PC-3 (cell line): ENCODE results near the gene ZNF467. TPM values are rescaled to one million over a fixed set of nuclear protein-coding genes. Genes with fewer than 3 reads are reported as not detected.

Experiments used
- ATAC-seq: fragments of 200-7000 bp; cut with Tn5 transposase; 2 replicates; pipeline ENCODE4 v1.9.1; 2020; ENCODE audit warnings: mild to moderate bottlenecking, moderate library complexity
- Bru-seq: library from RNA; stranded (reverse); fragments of 400-500 nt; gene quantifications from one replicate; lab custom pipeline; 2021; lab: Mats Ljungman, UMichigan
- BruChase-seq, 2 experiments: library from RNA; stranded (reverse); fragments of 400-500 nt; gene quantifications; one replicate each; lab custom pipeline; 2021; lab: Mats Ljungman, UMichigan
- BruUV-seq: library from RNA; stranded (reverse); fragments of 400-500 nt; replicated peaks from 2 replicates; lab custom pipeline; 2021; lab: Mats Ljungman, UMichigan
- CTCF ChIA-PET: fragments of 300-600 bp; sonication (Branson Sonifier 250); formaldehyde crosslinking; loops from one replicate; lab custom pipeline; 2022; ENCODE audit warnings: antibody characterized with exemption; lab: Charles Lee
- POLR2A ChIA-PET: fragments of 300-600 bp; sonication (Branson Sonifier 250); formaldehyde crosslinking; loops from one replicate; lab custom pipeline; 2022; ENCODE audit warnings: antibody characterized with exemption; ENCODE audit not compliant: unreplicated experiment; lab: Charles Lee
- DNase-seq: peaks from one replicate; pipeline ENCODE4 v3.0.0-alpha.2; 2015
- H2AFZ ChIP-seq: fragments of 300-600 bp; sonication (generic); 2 replicates; pipeline ENCODE4 v1.6.0; 2016; ENCODE audit warnings: antibody characterized with exemption, low read length
- H3F3A ChIP-seq: fragments of 300-600 bp; sonication (generic); one replicate; pipeline ENCODE4 v1.6.0; 2017; ENCODE audit warnings: antibody characterized with exemption, low read length, control low read depth, mild to moderate bottlenecking; ENCODE audit not compliant: unreplicated experiment
- H3K27ac ChIP-seq: fragments of 300-600 bp; sonication (generic); 2 replicates; pipeline ENCODE4 v1.5.1; 2016; ENCODE audit warnings: mild to moderate bottlenecking, low read length
- H3K27me3 ChIP-seq: fragments of 300-600 bp; sonication (generic); 2 replicates; pipeline ENCODE4 v1.6.1; 2016; ENCODE audit warnings: low read length, mixed read lengths
- H3K36me3 ChIP-seq: fragments of 300-600 bp; sonication (generic); 2 replicates; pipeline ENCODE4 v1.6.1; 2016; ENCODE audit warnings: low read depth, mixed run types, low read length, mixed read lengths
- H3K4me1 ChIP-seq: fragments of 300-600 bp; sonication (generic); 2 replicates; pipeline ENCODE4 v1.5.1; 2016; ENCODE audit warnings: low read length; ENCODE audit not compliant: insufficient read depth
- H3K4me2 ChIP-seq: fragments of 300-600 bp; sonication (generic); 2 replicates; pipeline ENCODE4 v1.6.0; 2016; ENCODE audit warnings: low read length
- H3K4me3 ChIP-seq: fragments of 300-600 bp; sonication (generic); 2 replicates; pipeline ENCODE4 v1.5.1; 2016; ENCODE audit warnings: mild to moderate bottlenecking, low read length, mixed read lengths
- H3K79me2 ChIP-seq: fragments of 300-600 bp; sonication (generic); 2 replicates; pipeline ENCODE4 v1.6.1; 2017; ENCODE audit warnings: low read length, mixed read lengths
- H3K9ac ChIP-seq: fragments of 300-600 bp; sonication (generic); 2 replicates; pipeline ENCODE4 v1.6.0; 2016; ENCODE audit warnings: mild to moderate bottlenecking, low read length
- H3K9me2 ChIP-seq: fragments of 300-600 bp; sonication (generic); replicated peaks from 2 replicates; pipeline ENCODE4 v1.6.1; 2016; ENCODE audit warnings: mixed run types, low read length, mixed read lengths
- H3K9me3 ChIP-seq: fragments of 300-600 bp; sonication (generic); 2 replicates; pipeline ENCODE4 v1.6.1; 2016; ENCODE audit warnings: low read length, mixed read lengths
- H4K20me1 ChIP-seq: fragments of 300-600 bp; sonication (generic); 2 replicates; pipeline ENCODE4 v1.6.1; 2016; ENCODE audit warnings: low read length, mixed read lengths
- EZH2 ChIP-seq: fragments of 300-600 bp; sonication (generic); IDR thresholded peaks from one replicate; pipeline ENCODE4 v1.6.1; 2017; ENCODE audit warnings: antibody characterized with exemption, mild to moderate bottlenecking, low read length; ENCODE audit not compliant: unreplicated experiment
- EZH2phosphoT487 ChIP-seq: fragments of 300-600 bp; sonication (generic); IDR thresholded peaks from 2 replicates; pipeline ENCODE4 v1.6.1; 2018; ENCODE audit warnings: mild to moderate bottlenecking, antibody characterized with exemption, low read length, borderline replicate concordance
- intact Hi-C: fragments of 100-400 bp; cut with micrococcal nuclease; formaldehyde crosslinking; loops from 2 replicates; pipeline ENCODE4 v1.9.0; 2023
- long read RNA-seq: library from polyadenylated mRNA; unstranded; transcript quantifications from one replicate; pipeline ENCODE4 v2.0.0, GENCODE V29; 2021; ENCODE audit not compliant: unreplicated experiment
- total RNA-seq: library from RNA; depleted of rRNA; stranded (reverse); fragments of >200 nt; gene quantifications from 2 replicates; pipeline ENCODE4 v1.2.3, GENCODE V29; 2014; rRNA removed
- TF ChIP-seq, protein P1 (sequence below): fragments of 300-600 bp; sonication (generic); conservative IDR thresholded peaks from 2 replicates; pipeline ENCODE4 v1.5.1; 2017; ENCODE audit warnings: antibody characterized with exemption, low read depth, mild to moderate bottlenecking, low read length

Gene ZNF467, protein sequence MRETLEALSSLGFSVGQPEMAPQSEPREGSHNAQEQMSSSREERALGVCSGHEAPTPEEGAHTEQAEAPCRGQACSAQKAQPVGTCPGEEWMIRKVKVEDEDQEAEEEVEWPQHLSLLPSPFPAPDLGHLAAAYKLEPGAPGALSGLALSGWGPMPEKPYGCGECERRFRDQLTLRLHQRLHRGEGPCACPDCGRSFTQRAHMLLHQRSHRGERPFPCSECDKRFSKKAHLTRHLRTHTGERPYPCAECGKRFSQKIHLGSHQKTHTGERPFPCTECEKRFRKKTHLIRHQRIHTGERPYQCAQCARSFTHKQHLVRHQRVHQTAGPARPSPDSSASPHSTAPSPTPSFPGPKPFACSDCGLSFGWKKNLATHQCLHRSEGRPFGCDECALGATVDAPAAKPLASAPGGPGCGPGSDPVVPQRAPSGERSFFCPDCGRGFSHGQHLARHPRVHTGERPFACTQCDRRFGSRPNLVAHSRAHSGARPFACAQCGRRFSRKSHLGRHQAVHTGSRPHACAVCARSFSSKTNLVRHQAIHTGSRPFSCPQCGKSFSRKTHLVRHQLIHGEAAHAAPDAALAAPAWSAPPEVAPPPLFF
- total RNA-seq = 4.1 and 6.3 TPM in 2 replicates
- Bru-seq, nascent RNA = percentile 71 among the genes with signal in this experiment
- BruChase-seq, experiment 1, labeled RNA remaining after a 6-hour chase = percentile 60 among the genes with signal in this experiment
- BruChase-seq, experiment 2, labeled RNA remaining after a 2-hour chase = percentile 62 among the genes with signal in this experiment
- long read RNA-seq, partial matches to known transcripts = 5 of 64 reads
- long read RNA-seq, other reads (novel, unspliced or antisense) = 51 of 64 reads

- H3K4me2 ChIP-seq = peak within 1 kb of the TSS; percentile 97
- no peak within 1 kb of the TSS for H3K27ac ChIP-seq
- no peaks in the 10 kb centered on the region for H4K20me1 ChIP-seq
- CTCF ChIA-PET = interaction anchor here (0.6 kb wide), 1 partner anchor 82 kb away, joined by 4 read pairs; no protein-coding TSS in a partner anchor
- H2AFZ ChIP-seq = peak within 1 kb of the TSS; percentile 67
- peak; percentile 2 for ATAC-seq
- BruUV-seq = no TSS peak
- H3K9ac ChIP-seq = no peak within 1 kb of the TSS
- H3K9me2 ChIP-seq = no peaks in the 10 kb centered on the region
- H3K79me2 ChIP-seq = no peaks in the 10 kb centered on the region
- peaks cover 8% of the 10 kb centered on the region for H3K4me1 ChIP-seq
- H3K9me3 ChIP-seq = no peaks in the 10 kb centered on the region
- peak; percentile 28 for DNase-seq
- no peaks in the 10 kb centered on the region for H3K36me3 ChIP-seq
- intact Hi-C loops = loop anchor here (2.0 to 5.0 kb wide), 2 partner anchors 64 to 99 kb away; partner anchors contain the start of genes ATP6V0E2 and ZNF862
- no peaks in the 10 kb centered on the region for H3F3A ChIP-seq
- H3K27me3 ChIP-seq = no peaks in the 10 kb centered on the region
- POLR2A ChIA-PET = interaction anchor here (0.5 to 0.6 kb wide), 2 partner anchors 11 to 516 kb away, joined by 4 to 5 read pairs; no protein-coding TSS in a partner anchor
- peak within 1 kb of the TSS; percentile 78 for H3K4me3 ChIP-seq
- TF ChIP-seq EZH2phosphoT487 (no peak), EZH2 (no peak)
- TF ChIP-seq, protein P1, sequence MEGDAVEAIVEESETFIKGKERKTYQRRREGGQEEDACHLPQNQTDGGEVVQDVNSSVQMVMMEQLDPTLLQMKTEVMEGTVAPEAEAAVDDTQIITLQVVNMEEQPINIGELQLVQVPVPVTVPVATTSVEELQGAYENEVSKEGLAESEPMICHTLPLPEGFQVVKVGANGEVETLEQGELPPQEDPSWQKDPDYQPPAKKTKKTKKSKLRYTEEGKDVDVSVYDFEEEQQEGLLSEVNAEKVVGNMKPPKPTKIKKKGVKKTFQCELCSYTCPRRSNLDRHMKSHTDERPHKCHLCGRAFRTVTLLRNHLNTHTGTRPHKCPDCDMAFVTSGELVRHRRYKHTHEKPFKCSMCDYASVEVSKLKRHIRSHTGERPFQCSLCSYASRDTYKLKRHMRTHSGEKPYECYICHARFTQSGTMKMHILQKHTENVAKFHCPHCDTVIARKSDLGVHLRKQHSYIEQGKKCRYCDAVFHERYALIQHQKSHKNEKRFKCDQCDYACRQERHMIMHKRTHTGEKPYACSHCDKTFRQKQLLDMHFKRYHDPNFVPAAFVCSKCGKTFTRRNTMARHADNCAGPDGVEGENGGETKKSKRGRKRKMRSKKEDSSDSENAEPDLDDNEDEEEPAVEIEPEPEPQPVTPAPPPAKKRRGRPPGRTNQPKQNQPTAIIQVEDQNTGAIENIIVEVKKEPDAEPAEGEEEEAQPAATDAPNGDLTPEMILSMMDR = no peak
Measured at GRCh38 chr7:149773446-149774236, at the start of gene ZNF467. TSS of gene ZNF467 (minus strand) at chr7:149773588. CDS start at chr7:149771032, 2,556 bp downstream.

DNA sequence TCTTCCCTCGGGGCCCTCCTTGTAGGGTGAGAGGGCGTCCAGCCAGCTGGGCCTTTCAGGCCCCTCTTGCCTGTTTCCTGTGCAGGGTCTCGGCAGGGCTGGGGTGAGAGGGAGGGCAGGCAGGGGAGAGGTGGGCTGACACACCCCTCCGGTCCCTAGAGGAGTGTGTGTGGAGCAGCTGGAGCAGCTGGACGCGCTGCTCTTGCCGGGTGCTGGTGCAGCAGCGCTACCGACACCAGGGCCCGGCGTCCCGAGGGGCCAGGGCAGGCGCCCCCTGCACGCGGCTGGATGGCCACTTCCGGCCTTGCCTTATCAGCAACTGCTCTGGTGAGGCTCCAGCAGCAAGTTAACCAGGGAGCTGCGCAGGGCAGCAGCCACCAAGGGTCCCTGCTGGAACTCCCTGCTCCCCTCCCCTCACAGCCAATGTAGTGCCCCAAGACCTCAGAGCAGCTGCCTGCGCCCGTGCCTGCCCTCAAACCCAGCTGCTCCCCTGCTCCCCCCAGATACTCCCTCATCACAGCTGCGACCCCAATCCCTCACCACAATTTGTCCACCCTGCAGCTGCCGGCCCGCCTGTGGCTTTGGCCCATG lies 49.1 kb upstream of the ZNF467 start:
- H3K36me3 ChIP-seq = no peaks in the 10 kb centered on the region
- H2AFZ ChIP-seq = no peak overlapping the region
- no peak overlapping the region for H3K27ac ChIP-seq
- no TSS peak for BruUV-seq
- TF ChIP-seq, protein P1 = no peak
- no peak for TF ChIP-seq EZH2
- no peak for TF ChIP-seq EZH2phosphoT487
- DNase-seq (no peak), ATAC-seq (no peak)
- no peaks in the 10 kb centered on the region for H3K27me3 ChIP-seq
- no peaks in the 10 kb centered on the region for H3F3A ChIP-seq
- ChIA-PET CTCF (no interaction called here), POLR2A (no interaction called here)
- no peaks in the 10 kb centered on the region for H3K9me2 ChIP-seq
- H3K9me3 ChIP-seq = no peaks in the 10 kb centered on the region
- H4K20me1 ChIP-seq = no peaks in the 10 kb centered on the region
- no peak overlapping the region for H3K9ac ChIP-seq
- intact Hi-C loops = no loop called here
- H3K79me2 ChIP-seq = no peaks in the 10 kb centered on the region
- no peaks in the 10 kb centered on the region for H3K4me1 ChIP-seq
- H3K4me2 ChIP-seq = no peak overlapping the region
- no peak overlapping the region for H3K4me3 ChIP-seq
